Pancreas (tissue), 10 donors: ENCODE results near the gene COG1. TPM values are rescaled to one million over a fixed set of nuclear protein-coding genes. Genes with fewer than 3 reads are reported as not detected.

ENCODE experiments used
- ATAC-seq, 4 donors: fragments of 200-7000 bp; cut with Tn5 transposase; one replicate each; pipeline versions ENCODE4 v1.8.0 to v1.9.1; 2020; ENCODE audit warnings: mild to moderate bottlenecking in 4 of 4, moderate library complexity in 4 of 4
- DNase-seq, 6 donors: peaks; one replicate each; pipeline ENCODE4 v3.0.0-alpha.2; 2020
- FAIRE-seq: peaks from 2 replicates; lab custom pipeline; 2012; peaks lifted over from hg19 to GRCh38; lab: Jason Lieb, UNC
- H3K27ac ChIP-seq, 4 donors: fragments of 200-600 bp; sonication (generic); 1 replicate in 3 of 4; 2 replicates in 1 of 4; pipeline versions ENCODE4 v1.5.0 to v1.8.0; 2020
- H3K27me3 ChIP-seq, 4 donors: fragments of 200-600 bp; one replicate each; pipeline ENCODE4 v1.8.0; 2021
- H3K36me3 ChIP-seq, 3 donors: fragments of 200-600 bp; sonication (generic) in 1 of 3; one replicate each; pipeline versions ENCODE4 v1.5.0 to v1.8.0; 2020 to 2021
- H3K4me1 ChIP-seq, 3 donors: fragments of 200-600 bp; one replicate each; pipeline ENCODE4 v1.8.0; 2021
- H3K4me3 ChIP-seq, 4 donors: fragments of 200-600 bp; sonication (generic) in 2 of 4; one replicate each; pipeline versions ENCODE4 v1.5.0 to v1.8.0; 2020 to 2021
- H3K9me3 ChIP-seq, 4 donors: fragments of 200-600 bp; one replicate each; pipeline ENCODE4 v1.8.0; 2021
- CTCF ChIP-seq, 4 donors: fragments of 200-600 bp; sonication (generic) in 3 of 4; IDR thresholded peaks; one replicate each; pipeline versions ENCODE4 v1.5.0 to v1.8.0; 2021; ENCODE audit warnings: antibody characterized with exemption in 4 of 4
- WGBS, 2 donors: extraction: QIAGEN DNeasy Blood & Tissue Kit; methylation state at CpG; one replicate each; pipeline ENCODE4 v1.1.7; 2013; 5-methylcytosine and 5-hydroxymethylcytosine counted together
- intact Hi-C, 3 donors: fragments of 100-400 bp; cut with DNase I; formaldehyde crosslinking; loops; one replicate each; pipeline versions ENCODE4 v1.11.1 to v1.14.2; 2022
- polyA plus RNA-seq, 2 donors: library from polyadenylated mRNA; stranded (reverse); fragments of 200-250 nt; gene quantifications; one replicate each; pipeline ENCODE4 v1.2.3, GENCODE V29; 2013
- total RNA-seq, 6 donors: library from RNA; stranded (reverse); fragmentation: NEBNext Ultra II Directional in 4 of 6; extraction: Animal tissue kit (Norgen Biotek cat#: 25700) in 4 of 6; gene quantifications; one replicate each; pipeline versions ENCODE4 v1.2.1 to v1.2.4, GENCODE V29; 2021 to 2023
- donor health status: healthy with polysubstance abuse.
- donor health status: DM: no; HTN: no; CAD: no; lungs with moderate emphysema.
- donor health status: DM: no; HTN: no; CAD: no.
- donor health status: control.
- donor health status: control.
- donor health status: Bipolar disorder and iron deficiency.
- donor health status: DM: yes; HTN: yes; CAD: no.
- donor health status: DM: no; HTN: no; CAD: no.
- donor health status: DM: no; HTN: no; CAD: no.
- donor health status: DM: yes; HTN: yes; CAD: no.

Gene COG1
- total and polyA plus RNA-seq, 8 donors, result 21.1 to 29.6 (median 25.5) TPM

GRCh38 chr17:73151916-73152632 lies 40.8 kb upstream of the COG1 start:
- Histone ChIP-seq H3K36me3 (no peaks in the 10 kb centered on the region), H3K4me3 (no peak overlapping the region), H3K27ac (peak overlapping the region in 2 of 4 donors; percentile 46 to 52), H3K27me3 (no peaks in the 10 kb centered on the region), H3K9me3 (no peaks in the 10 kb centered on the region), H3K4me1 (peaks cover 0 to 6% (median 0%) of the 10 kb centered on the region in 3 donors)
- intact Hi-C loops, result no loop called here
- DNase-seq (peak in 1 of 6 donors; percentile 13), ATAC-seq (peak; percentile 64 to 84 (median 77)), FAIRE-seq (no peak)
- WGBS, 2 donors, result 28 to 35% methylated on average over 9 of the region's 9 CpGs
- no peak for TF ChIP-seq CTCF (IDR thresholded peaks at IDR 0.05)

GRCh38 chr17:73155410-73156165 lies 37.3 kb upstream of the COG1 start:
- no peak for TF ChIP-seq CTCF (IDR thresholded peaks at IDR 0.05)
- H3K27me3 ChIP-seq, result no peaks in the 10 kb centered on the region
- H3K36me3 ChIP-seq, result no peaks in the 10 kb centered on the region
- peaks cover 0 to 6% (median 0%) of the 10 kb centered on the region in 3 donors for H3K4me1 ChIP-seq
- H3K9me3 ChIP-seq, result no peaks in the 10 kb centered on the region
- H3K4me3 ChIP-seq, result no peak overlapping the region
- no peak overlapping the region for H3K27ac ChIP-seq
- FAIRE-seq (no peak), DNase-seq (peak in 1 of 6 donors; percentile 10), ATAC-seq (peak in 2 of 4 donors; percentile 5 to 7)
- intact Hi-C loops, result loop anchor here in 1 of 3 donors (5.0 kb wide), 1 partner anchor 428 kb away; no protein-coding TSS in a partner anchor
- 65 to 74% methylated on average over 15 of the region's 15 CpGs for WGBS, 2 donors

- ATAC-seq, result peak; percentile 88 to 96 (median 94)
- no peak overlapping the region for H3K27ac ChIP-seq
- TF ChIP-seq CTCF (IDR thresholded peaks at IDR 0.05), result peak; percentile 56 to 79 (median 78)
- H3K4me3 ChIP-seq, result no peak overlapping the region
- no peak for FAIRE-seq
- H3K4me1 ChIP-seq, result peaks cover 0 to 6% (median 0%) of the 10 kb centered on the region in 3 donors
- H3K27me3 ChIP-seq, result no peaks in the 10 kb centered on the region
- DNase-seq, result peak; percentile 63 to 89 (median 76)
- intact Hi-C loops, result loop anchor here in 1 of 3 donors (5.0 kb wide), 1 partner anchor 429 kb away; no protein-coding TSS in a partner anchor
- no peaks in the 10 kb centered on the region for H3K36me3 ChIP-seq
- no peaks in the 10 kb centered on the region for H3K9me3 ChIP-seq
- 17 to 20% methylated on average over 22 of the region's 22 CpGs for WGBS, 2 donors
These were observed 36.6 kb upstream of the COG1 start for GRCh38 chr17:73156166-73156840.

GRCh38 chr17:73156887-73157520 lies 35.9 kb upstream of the COG1 start:
- H3K27me3 ChIP-seq, result no peaks in the 10 kb centered on the region
- H3K9me3 ChIP-seq, result no peaks in the 10 kb centered on the region
- DNase-seq (no peak), ATAC-seq (peak in 3 of 4 donors; percentile 3 to 37 (median 19)), FAIRE-seq (no peak)
- WGBS, 2 donors, result 55 to 59% methylated on average over 8 of the region's 8 CpGs
- H3K36me3 ChIP-seq, result no peaks in the 10 kb centered on the region
- no peak overlapping the region for H3K27ac ChIP-seq
- H3K4me1 ChIP-seq, result peaks cover 0 to 5% (median 0%) of the 10 kb centered on the region in 3 donors
- no peak overlapping the region for H3K4me3 ChIP-seq
- intact Hi-C loops, result loop anchor here in 1 of 3 donors (5.0 kb wide), 1 partner anchor 430 kb away; no protein-coding TSS in a partner anchor
- TF ChIP-seq CTCF (IDR thresholded peaks at IDR 0.05), result no peak
